ENCODE measurements around the gene SHH.
"Not testable (repeated sequence)": the region's sequence is repeated elsewhere in the genome, so short reads cannot be mapped to it uniquely, and the experiment has no call there.

SHH gene

DNA sequence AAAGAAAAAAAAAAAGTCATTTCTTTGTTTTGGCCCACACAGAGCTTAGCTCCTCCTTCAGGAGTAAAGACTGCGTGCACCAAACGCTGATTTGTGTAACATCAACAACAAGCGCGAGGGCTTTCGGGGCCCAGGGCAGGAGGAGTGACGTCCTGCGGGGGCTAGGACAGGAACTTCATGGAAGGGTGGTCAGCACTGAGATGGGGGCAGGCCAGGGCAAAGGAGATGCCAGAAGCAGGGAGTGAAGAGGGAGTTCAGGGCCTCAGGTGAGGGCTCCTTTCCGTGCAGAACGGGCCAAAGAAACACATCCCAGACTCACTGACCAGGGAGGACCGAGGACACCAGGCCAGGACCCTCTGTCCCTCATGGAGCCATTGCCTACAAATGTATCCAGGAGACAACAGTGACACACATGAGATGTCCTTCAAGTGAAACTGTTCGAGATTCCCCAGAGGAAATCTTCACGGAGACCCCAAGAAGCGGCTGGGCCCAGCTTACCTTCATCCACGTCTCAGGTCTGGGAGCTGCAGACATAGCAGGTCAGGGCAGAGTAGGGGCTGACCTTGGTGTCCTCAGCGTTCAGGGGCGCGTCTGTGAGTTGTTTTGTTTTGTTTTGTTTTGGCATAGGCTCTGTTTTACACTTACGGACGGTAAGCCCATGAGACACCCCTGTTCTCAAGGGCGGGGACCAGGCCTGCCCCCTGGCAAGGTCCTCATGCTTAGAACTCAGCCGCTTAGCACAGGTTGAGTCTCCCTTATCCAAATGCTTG lies 30.4 kb upstream of the SHH start:
- DNase-seq = no peak

DNA sequence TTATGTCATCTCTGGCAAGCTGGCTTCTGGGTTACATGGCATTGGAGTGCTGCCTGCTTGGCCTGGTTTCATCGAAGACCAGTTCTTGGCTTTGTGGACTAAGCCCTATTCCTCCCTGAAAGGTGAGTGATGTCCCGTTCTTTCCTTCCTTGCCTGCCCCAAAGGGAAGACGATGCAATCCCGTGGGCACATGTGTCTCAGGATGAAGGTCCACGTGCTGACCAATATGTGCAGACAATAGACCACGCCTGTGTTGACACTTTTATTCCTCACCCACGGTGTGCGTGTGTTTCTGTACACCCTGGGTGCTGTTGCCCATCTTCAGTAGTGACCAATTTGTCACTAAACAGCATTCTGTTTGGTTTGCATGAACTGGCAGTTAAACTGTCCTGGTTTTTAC lies 28.6 kb upstream of the SHH start:
- no peak for DNase-seq

DNA sequence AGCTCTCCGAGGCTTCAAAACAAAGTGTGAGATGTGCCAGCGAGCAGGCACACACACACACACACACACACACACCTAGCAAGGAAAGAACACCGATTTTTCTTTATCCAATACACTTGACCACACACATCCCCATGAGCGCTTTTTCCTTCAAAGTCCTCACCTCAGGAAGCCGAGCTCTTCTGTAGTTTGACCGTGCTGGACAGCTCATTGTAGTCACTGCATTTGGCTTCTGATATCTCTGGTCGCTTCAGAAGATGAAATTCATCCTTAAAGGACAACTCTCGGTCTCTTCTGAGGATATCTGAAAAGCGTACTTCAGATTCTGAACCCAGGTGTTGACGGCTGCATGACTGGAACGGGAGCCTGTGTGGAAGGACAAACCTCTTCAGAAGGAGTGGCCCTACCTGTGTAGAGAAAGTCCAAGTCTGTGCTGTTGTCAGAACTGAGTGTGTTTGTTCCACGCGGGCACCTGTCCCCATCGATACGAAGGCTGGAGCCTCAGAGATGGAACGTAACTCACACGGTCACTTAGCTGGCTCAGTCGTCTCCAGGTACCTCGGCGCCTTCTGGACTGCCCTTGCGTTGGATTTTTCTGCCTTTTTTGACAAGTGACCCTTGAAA lies 28.1 kb upstream of the SHH start:
- DNase-seq = no peak

- no peak for DNase-seq
Observed at GRCh38 chr7:155839461-155839860, 27.2 kb upstream of the SHH start.

- not testable (repeated sequence) for DNase-seq
Observed at GRCh38 chr7:155838312-155838711, 26.0 kb upstream of the SHH start.

GRCh38 chr7:155837126-155837479 lies 24.8 kb upstream of the SHH start:
- no peak for DNase-seq

DNA sequence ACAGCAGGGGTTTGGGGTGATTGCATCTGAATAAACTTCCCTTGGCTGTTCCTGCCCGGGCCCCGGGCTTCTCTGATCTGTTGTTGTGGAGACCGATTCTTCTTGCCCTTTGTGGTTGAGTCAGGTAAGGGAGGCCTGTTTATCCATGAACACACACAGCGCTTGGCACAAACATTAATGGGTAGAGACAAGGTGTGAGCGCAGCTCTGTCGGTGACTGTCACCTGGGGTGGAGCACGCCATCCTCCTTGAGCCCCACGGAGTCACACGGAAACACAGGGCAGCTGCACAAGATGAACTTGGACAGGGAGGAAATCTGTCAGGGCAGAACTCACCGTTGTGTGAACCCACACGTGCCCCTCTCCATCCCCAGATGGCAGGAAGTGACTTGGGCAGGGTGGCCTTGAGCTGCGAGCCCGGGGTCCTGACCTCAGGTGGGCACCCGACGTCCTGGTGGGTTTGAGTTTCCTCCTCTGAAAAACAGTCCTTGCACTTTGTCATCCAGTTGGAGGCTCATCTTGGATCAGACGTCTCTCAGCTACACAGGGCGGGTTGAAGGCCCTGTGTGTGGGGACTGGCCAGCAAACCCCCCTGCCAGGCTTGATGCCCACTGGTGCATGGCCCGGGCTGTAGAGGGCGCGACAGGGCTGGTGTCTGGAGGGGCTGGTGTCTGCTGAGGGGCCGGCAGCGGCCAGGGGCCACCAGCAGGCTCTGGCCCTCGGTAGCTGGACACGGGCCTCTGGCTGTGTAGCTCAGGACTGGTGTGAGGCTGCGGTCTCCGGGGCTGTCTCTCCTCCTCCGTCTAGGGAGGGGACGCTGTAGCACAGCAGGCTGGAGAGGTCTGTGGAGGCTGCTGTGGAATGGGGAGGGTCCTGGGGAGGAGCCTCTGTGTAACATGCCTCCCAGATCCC lies 24.2 kb upstream of the SHH start:
- no peak for DNase-seq

DNA sequence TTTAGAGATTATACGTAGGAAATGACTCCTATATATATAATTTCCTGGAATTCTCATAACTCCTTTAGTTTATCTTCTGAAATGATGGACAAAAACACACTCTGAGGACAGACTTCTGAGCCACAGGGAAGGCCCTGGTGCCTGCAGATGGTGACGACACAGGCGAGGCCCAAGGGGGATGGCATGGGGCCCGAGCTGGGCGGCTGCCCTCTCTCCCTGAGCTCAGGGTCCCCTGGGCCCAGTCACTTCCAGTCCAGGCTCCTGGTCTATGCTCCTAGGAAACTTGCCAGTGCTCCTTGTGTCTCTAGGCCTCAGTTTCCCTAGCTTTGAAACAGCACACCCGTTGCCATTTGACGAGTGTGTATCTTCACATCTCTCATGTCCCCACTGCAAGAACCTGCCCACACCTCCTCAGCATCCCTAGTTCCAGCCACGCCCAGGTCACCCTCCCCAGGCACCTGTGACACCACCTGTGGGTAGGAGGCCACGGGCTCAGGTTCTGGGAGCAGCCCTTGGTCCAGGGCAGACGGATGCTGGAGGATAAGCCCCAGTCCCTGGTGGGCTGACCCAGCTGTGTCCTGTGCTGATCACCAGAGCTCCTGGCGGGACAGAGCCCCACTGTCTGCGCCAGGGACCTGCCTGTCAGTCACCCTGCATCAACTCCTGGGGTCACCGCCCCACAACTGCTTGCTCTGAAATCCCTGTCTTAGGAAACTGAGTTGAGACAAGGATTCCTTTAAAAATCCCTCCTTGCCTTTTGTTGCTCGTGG lies 23.4 kb upstream of the SHH start:
- DNase-seq = no peak

GRCh38 chr7:155834486-155835048 lies 22.3 kb upstream of the SHH start:
- DNase-seq = no peak

DNA sequence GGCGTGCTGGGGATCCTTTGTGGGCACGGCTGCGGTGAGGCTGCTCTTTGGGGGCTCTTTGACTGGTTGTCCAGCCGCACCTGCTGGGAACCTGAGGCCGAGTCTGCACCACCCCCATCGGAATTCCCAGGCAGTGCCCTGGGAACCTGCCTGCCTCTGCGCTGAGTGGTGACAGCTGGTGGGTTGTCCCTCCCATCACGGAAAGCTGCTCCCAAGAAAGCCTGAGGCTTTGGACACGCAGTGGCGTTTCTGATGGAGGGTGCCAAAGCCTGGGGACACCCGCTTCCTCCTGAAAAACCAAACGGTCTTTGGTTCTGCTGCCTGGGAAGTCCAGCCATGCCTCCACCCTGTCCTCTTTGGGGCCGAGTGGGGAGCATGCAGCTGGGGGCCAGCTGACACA lies 21.4 kb upstream of the SHH start:
- no peak for DNase-seq

DNA sequence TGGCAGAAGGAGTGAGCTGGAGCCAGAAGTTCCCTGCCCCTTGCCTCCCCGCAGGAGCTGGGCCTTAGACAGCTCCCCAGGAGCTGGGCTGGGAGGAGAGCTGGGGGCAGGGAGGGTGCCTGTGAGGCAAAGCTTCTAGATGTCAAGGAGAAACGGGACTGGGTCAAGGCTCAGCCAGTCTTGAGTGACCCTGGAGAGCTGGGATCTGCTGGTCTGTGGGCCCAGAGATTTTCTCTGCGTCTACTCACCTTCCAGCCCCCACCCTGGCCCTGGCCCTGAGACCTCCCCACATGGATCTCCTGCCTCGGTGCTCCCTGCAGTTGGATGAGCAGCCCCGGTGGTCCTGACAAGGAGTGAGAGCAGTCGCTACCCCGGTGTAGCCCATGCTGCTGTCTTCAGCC lies 20.3 kb upstream of the SHH start:
- no peak for DNase-seq

GRCh38 chr7:155831807-155832524 lies 19.7 kb upstream of the SHH start:
- DNase-seq = no peak

DNA sequence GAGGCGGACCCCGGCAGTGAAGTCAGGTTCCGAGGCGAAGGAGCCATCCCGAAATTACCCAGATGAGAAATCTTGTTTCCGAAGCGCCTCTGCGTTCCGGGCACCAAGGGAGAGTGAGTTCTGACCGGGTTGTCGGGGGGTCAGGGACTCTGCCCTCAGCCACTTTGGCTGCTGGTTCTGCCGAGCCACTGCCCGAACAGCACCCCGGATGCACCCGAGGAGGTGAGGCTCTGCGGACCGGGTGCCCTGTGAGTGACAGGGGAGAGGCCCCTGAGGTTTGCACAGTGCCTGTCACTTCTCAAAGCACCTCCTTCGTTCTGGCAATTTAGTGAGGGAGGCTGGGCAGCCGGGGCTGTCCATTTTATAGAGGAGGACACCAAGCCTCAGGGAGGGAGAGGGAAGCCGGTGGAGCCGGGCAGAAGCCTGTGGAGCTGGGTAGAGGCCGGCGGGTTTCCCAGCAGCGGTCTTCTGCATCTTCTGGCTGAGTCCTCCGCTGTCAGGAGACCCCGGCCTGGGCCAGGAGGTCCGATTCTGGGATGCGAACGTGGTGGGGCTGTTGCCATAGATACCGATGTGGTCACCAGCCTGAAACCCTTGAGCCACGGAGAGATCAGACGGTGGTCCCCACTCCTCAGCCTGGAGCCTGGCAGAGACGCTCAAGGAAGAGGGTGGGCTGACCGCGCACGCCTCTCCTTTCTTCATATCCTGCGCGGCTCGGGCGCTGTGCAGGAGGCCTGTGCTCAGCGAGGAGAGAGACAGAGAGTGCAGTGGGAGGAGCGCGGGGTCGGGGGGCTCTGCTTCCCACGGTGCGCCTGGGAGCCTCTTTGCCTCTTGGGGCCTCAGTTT lies 18.9 kb upstream of the SHH start:
- DNase-seq = no peak

GRCh38 chr7:155829796-155830470 lies 17.7 kb upstream of the SHH start:
- DNase-seq = no peak

GRCh38 chr7:155825336-155825735 lies 13.1 kb upstream of the SHH start:
- DNase-seq = no peak

- no peak for DNase-seq
Observed at GRCh38 chr7:155824227-155824886, 12.1 kb upstream of the SHH start.

DNA sequence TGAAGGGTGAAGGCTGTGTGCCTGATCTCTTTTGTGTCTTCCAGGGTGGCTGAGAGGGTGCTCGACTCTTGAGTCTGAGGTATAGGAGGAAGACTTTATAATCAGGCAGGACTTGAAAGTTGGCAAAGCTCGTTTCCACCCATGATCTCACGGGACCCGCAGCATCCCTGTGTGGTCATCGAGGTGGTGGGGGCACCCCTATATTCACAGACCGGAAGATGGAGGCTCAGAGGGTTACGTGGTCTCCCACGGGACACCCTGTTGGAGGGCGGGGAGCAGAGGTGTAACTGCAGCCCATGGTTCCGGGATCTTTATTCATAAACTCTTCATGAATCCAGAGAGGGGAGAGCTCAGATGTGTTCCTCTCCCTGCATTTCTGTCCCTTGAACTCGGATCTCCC lies 9.6 kb upstream of the SHH start:
- no peak for DNase-seq

GRCh38 chr7:155820788-155821187 lies 8.5 kb upstream of the SHH start:
- no peak for DNase-seq

GRCh38 chr7:155820246-155820645 lies 8.0 kb upstream of the SHH start:
- DNase-seq = no peak

- DNase-seq = no peak
Observed at GRCh38 chr7:155819186-155819585, 6.9 kb upstream of the SHH start.

All from fibroblast of skin of back (primary cell).